ENCODE measurements around the gene GUCY2F.

DNA sequence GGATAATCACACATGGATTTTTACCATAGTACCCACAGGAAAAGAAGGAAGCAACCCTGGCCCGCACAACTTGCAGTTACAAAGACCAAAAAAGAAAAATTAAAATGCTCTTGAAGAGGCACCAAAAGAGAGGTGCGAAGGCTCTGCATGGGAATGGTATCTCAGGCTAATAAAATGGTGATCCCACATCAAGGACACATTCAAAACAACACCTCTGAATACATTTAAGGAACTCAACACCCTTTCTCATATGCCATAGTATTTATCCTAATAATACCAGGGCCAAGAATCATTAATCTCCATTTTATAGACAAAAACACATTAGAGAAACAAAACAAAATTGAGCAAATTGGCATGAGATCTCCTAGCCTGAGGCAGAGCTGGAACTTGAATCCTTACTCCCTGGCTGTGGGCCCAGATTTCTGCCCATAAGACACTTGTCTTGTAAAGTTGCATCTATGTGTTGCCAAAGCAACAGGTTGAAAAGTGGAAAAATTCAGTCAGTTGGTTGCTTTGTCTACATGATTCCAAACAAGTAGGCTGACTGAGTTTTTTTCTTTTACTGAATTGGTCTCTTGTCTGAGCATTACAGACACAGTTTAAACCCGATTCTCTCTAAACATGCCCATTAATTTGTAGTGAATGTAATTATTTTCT is 33.5 kb downstream of the GUCY2F start:
- TF ChIP-seq, protein P1, sequence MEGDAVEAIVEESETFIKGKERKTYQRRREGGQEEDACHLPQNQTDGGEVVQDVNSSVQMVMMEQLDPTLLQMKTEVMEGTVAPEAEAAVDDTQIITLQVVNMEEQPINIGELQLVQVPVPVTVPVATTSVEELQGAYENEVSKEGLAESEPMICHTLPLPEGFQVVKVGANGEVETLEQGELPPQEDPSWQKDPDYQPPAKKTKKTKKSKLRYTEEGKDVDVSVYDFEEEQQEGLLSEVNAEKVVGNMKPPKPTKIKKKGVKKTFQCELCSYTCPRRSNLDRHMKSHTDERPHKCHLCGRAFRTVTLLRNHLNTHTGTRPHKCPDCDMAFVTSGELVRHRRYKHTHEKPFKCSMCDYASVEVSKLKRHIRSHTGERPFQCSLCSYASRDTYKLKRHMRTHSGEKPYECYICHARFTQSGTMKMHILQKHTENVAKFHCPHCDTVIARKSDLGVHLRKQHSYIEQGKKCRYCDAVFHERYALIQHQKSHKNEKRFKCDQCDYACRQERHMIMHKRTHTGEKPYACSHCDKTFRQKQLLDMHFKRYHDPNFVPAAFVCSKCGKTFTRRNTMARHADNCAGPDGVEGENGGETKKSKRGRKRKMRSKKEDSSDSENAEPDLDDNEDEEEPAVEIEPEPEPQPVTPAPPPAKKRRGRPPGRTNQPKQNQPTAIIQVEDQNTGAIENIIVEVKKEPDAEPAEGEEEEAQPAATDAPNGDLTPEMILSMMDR (conservative IDR thresholded peaks at IDR 0.05 in 1 of 2, IDR thresholded peaks at IDR 0.05 in 1 of 2; ENCODE audit: extremely low read depth in 1 of 2, insufficient read depth in 1 of 2, low read depth in 1 of 2, low read length in 2 of 2), result no peak
- TF ChIP-seq EZH2 (IDR thresholded peaks at IDR 0.05; ENCODE audit: borderline replicate concordance, low read length), result no peak
